Stimulated activated CD8-positive, alpha-beta memory T cell treated with anti-CD3 and anti-CD28 coated beads, Interleukin-7, amount 100 ng/mL, for 24 hours (primary cell): Measurements from ENCODE around the gene TMED7.
"Not testable (repeated sequence)": the region's sequence is repeated elsewhere in the genome, so short reads cannot be mapped to it uniquely, and the experiment has no call there.

Experiments used
- DNase-seq: peaks from one replicate; pipeline ENCODE4 v3.0.0-alpha.2; 2020; ENCODE audit warnings: low read depth

TMED7 gene

DNA sequence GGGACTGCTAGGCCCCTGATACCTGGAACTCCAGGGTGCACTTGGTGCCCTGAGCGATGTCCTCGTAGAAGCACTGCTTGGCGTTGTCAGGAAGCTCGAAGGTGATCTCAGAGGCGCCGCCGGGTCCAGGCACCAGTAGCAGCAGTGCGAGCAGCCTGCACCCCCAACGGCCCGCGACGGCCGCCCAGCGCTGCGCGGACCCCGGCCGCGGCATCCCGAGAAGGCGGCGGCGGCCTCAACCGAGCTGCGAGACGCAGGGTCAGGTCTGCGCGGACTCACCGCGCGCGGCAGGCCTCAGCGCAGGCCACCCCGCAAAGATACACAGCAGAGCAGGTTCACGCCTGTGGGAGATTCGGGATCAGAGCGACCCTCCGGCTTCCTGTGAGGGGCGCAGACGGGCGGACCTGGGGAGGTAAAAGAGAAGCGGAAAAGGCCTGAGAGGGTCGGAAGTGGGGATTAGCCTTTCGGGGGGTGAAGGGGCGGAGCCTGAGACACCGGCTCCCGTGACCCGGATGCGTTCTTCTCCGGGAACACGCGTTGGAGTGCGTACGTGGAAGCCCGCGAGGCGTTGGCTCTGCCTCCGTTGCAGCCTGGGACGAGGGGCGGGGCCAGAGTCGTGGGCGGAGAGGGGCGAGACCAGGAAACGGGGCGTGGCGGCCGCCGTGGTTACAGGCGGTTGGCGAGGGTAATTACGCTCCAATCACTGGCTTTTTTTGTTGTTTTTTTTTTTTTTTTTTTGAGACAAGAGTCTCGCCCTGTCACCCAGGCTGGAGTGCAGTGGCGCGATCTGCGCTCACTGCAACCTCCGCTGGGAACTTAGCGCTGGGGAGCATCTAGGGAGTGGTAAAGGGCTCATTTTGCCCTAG, at the start of gene TMED7:
Gene TMED7, minus strand, starts transcription at position 458 of the 866 bp plus-strand sequence. Its CDS starts 244 bp downstream, at position 214.
- peak; percentile 100 for DNase-seq

DNA sequence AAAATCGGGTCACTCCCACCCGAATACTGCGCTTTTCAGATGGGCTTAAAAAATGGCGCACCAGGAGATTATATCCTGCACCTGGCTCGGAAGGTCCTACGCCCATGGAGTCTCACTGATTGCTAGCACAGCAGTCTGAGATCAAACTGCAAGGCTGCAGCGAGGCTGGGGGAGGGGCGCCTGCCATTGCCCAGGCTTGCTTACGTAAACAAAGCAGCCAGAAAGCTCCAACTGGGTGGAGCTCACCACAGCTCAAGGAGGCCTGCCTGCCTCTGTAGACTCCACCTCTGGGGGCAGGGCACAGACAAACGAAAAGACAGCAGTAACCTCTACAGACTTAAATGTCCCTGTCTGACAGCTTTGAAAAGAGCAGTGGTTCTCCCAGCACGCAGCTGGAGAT, 48.9 kb upstream of the TMED7 start:
- not testable (repeated sequence) for DNase-seq

DNA sequence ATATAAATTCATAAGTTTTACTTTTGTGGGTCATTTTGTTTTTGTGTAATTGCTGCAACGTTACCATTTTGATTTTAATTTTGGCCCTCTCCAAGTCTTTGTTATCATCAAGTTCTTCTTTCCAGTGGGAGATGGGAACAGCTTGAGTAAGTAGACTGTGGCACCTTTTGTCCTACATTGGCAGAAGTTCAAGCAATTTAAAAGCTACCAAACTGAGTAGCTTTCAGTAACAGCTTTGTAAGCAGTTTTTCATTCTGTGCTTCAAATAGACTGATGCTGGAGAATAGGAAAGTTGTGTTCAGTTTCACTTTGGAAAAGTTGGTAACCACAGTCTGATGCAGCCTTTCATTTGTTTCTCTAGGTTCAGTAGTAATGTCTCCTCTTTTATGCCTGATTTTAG, 47.8 kb upstream of the TMED7 start:
- no peak for DNase-seq

- no peak for DNase-seq
Observed at GRCh38 chr5:115671939-115672338, 46.1 kb upstream of the TMED7 start.

DNA sequence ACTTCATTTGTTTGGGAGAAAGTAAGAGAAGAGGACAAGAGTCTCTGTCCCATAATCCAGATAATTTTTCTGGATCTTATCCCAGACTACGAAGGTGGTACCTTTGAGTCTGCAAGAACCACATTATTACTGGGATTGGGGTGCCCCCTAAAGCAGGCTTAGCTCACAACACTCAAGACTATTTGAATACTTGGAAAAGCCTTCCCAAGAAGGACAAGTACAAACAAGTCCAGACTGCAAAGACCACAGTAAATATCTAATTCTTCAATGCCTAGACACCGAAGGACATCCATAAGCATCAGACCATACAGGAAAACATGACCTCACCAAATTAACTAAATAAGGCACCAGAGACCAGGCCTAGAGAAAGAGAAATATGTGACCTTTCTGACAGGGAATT, 40.2 kb upstream of the TMED7 start:
- DNase-seq = no peak

GRCh38 chr5:115661563-115661962, 35.7 kb upstream of the TMED7 start:
- DNase-seq = no peak

DNA sequence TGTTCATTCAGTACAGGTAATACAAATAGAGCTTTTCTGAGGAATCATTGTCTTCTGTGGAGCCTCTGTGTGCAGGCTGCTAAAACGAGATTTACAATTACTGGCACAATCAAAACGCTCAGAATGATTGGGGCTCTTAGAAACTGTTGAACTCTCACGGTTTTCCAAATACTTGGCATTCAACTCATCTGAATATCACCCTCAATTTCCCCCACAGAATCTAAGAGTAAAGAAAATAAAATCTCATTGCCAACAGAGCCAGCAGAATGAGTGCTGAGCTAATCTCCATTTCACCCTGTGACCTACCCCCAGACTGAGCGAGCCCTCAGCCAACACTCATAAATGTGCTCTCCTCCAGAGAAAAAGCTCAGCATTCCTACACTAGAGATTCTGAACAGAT, 35.3 kb upstream of the TMED7 start:
- no peak for DNase-seq

GRCh38 chr5:115657881-115658233, 32.0 kb upstream of the TMED7 start:
- no peak for DNase-seq

- no peak for DNase-seq
Observed at GRCh38 chr5:115657125-115657880, 31.5 kb upstream of the TMED7 start.

DNA sequence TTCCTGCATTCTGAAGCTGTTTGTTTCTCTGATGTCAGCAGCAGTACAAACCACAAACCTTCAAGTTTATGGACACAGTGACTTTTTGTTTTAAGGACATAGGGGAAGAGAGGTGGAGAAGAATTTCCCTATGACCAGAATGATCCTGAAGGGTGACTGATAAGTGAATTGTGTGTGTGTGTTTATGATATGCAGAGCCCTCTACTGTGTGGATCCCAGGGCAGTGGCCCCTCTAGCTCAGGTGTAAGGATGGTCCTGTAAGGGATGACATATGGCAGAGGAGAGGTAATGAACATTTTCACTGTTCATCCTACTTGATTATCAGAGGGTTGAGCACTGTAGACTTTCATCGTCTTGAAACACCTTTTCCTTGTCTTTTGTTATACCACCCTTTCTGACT, 30.6 kb upstream of the TMED7 start:
- no peak for DNase-seq

- DNase-seq = no peak
Observed at GRCh38 chr5:115655994-115656393, 30.2 kb upstream of the TMED7 start.

DNA sequence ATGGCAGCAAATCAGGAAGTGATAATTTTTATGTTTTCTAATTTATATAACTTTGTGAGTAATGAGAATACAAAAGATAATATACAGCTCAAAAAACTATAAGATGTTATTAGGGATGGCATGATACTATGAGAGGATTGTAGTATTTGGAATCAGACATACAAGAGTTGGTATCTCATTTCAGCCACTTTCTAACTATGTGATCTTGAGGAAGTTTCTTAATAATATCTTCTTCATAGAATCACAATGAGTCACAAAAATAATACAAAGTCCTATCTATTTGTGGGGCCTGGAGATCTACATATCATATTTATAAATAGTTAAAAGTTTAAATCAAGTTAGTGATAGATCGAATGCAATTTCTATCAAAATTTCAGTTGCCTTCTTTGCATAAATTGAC, 23.7 kb upstream of the TMED7 start:
- DNase-seq = no peak

DNA sequence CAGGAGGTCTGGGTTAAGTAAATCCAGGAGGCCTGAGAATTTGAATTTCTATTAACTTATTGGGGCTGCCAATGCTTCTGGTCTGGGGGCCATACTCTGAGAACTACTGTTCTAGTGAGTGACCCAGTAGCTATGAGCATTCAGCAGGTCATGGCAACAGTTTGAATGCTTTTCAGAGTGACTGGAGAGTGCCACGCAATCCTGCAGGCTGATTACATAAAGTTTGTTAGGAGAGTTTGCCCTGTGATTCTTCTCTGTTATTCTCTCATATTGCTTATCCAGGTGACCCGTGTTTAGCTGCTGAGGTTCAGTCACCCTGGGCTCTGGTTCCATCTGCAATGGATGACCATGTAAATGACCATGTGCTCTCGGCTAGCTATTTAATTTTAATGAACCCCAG, 22.2 kb upstream of the TMED7 start:
- no peak for DNase-seq

DNA sequence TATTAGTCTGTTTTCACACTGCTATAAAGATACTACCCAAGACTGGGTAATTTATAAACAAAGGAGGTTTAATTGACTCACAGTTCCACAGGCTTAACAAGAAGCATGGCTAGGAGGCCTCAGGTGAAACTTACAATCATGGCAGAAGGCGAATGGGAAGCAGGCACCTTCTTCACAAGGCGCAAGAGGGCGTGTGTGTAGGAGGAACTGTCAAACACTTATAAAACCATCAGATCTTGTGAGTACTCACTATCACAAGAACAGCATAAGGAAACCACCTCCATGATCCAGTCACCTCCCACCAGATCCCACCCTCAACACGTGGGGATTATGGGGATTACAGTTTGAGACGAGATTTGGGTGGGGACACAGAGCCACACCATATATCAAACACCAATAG, 19.6 kb upstream of the TMED7 start:
- DNase-seq = not testable (repeated sequence)

DNA sequence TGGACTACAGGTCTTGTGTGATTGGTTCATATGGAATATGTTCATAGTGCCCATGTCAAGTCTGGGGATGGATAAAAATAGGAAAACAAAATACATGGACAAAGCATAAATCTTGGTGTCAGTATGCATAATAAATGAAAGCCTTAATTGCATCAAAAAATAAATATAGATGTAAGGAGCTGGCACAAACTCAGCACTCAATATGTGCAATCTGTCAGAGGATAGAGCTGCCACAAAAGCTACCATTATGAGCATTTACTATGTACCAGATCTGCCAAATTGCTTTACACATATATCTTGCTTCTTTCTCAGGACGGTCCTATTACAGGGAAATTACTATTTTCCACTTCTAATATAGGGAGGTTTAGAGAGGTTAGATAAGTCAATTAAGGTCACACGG, 18.2 kb upstream of the TMED7 start:
- DNase-seq = no peak

DNA sequence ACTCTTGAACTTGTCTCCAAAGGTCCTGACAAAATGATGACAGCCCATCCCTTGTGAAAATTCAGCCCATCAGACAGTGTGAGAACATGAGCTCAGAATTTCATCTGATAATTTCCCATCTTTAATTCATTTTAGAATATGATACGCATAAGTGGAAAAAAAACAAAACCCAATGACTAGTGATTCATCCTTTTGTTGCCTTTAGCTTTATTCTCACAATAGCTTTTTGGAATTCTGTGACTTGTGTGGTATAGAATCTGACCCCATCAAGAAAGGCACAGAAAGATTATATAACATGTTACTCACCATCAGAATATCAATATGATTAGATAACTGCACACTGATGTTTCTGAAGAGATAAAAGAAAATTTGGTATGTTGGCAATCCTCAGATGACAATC, 16.1 kb upstream of the TMED7 start:
- DNase-seq = no peak

GRCh38 chr5:115640274-115640673, 14.4 kb upstream of the TMED7 start:
- no peak for DNase-seq

DNA sequence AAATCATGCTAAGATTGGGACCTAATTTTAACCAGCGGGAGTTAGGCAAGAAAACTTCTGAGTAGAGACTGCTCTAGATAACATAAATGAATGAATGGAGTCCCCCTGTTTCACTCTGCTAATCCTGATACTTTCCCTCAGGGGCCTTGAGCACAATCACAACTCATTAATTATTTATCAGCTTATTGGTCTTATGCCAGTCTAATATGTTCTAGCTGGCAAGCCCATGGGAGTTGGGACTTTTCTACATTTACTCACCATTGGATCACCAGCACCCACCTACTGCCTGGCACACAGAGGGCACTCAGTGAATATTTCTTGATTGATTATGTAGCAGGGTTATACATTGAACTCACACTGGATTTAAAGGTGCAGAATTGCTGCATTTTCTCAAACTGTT, 13.5 kb upstream of the TMED7 start:
- DNase-seq = no peak

- no peak for DNase-seq
Observed at GRCh38 chr5:115637507-115637906, 11.7 kb upstream of the TMED7 start.

- no peak for DNase-seq
Observed at GRCh38 chr5:115636008-115636407, 10.2 kb upstream of the TMED7 start.

DNA sequence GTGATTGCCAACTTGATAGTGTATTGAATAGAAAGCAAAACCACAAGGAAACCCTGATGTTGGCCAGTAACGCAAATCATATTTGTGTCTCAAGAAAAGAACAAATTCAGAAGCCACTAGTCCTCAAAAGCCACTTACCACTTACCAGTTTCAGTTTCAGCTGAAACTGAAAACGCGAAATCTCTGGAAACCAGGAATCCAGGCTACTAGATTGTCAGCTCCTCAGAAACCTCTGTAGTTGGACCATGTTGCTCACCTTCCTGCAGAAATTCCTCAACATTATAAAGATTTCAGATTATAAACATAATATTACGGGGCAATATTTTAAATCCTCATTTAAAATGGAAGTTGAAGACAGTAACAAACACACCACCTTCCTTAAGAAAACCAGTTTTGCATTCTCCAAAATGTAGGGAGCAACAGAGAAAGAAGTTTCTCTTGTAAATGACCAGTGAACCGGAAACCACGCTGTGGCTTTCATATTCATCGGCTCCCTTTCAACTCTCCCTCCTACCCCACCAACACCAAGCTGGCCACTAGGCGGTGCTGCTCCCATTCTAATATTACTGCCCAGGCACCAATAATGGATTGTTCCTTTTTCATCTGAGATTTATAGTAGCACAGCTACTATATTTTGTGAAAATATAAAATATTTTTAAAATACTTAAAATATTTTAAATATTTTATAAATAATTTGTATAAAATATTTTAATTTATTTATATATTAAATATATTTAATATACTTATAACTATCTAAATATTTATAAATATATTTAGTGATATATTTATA, 8.7 kb upstream of the TMED7 start:
- peak; percentile 78 for DNase-seq

DNA sequence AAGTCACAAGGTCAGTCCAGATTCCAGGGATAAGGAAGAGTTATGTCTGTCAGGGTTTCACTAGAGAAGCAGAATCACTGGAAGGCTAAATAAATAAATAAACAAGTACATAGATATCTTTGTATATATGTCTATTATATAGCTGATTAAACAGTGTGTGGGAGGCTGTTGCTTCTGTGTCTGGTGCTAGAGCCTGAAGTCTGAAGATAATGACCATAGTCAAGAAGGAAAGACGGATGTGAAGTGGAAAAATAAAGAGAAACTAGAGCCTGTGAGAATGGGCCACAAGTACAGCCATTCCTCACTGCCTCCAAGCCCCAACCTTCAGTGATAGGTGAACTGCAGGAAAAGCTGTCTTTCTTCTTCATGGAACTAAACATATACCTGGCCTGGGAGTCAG, 4.1 kb upstream of the TMED7 start:
- no peak for DNase-seq
